Neural crest cell (in vitro differentiated cells): ENCODE results near the gene RAVER2. TPM values are rescaled to one million over a fixed set of nuclear protein-coding genes. Genes with fewer than 3 reads are reported as not detected.
"Not testable (repeated sequence)": the region's sequence is repeated elsewhere in the genome, so short reads cannot be mapped to it uniquely, and the experiment has no call there.

ENCODE experiments used
- DNase-seq: peaks from one replicate; pipeline ENCODE4 v3.0.0; 2021; ENCODE audit warnings: low read depth, mixed read lengths, low spot score
- H3K27ac Mint-ChIP-seq: one replicate; pipeline ENCODE4 v1.8.0; 2021; ENCODE audit warnings: mild to moderate bottlenecking, mixed read lengths; ENCODE audit not compliant: unreplicated experiment
- H3K27me3 Mint-ChIP-seq: 2 replicates; pipeline ENCODE4 v1.8.0; 2021; ENCODE audit warnings: low read depth, mild to moderate bottlenecking, mixed read lengths
- H3K36me3 Mint-ChIP-seq: 2 replicates; pipeline ENCODE4 v1.8.0; 2021; ENCODE audit warnings: low read depth, mild to moderate bottlenecking, mixed read lengths
- H3K4me1 Mint-ChIP-seq: 2 replicates; pipeline ENCODE4 v1.8.0; 2021; ENCODE audit warnings: mixed read lengths
- H3K4me3 Mint-ChIP-seq: one replicate; pipeline ENCODE4 v1.8.0; 2021; ENCODE audit warnings: mild to moderate bottlenecking, mixed read lengths
- H3K9me3 Mint-ChIP-seq: 2 replicates; pipeline ENCODE4 v1.8.0; 2021; ENCODE audit warnings: mixed read lengths
- CTCF ChIP-seq: fragments of 200-600 bp; sonication (generic); conservative IDR thresholded peaks from 2 replicates; pipeline ENCODE4 v1.5.0; 2021; ENCODE audit warnings: antibody characterized with exemption, mild to moderate bottlenecking
- total RNA-seq: library from RNA; stranded (reverse); gene quantifications from 2 replicates; pipeline ENCODE4 v1.2.1, GENCODE V29; 2021

RAVER2 gene
- total RNA-seq, 1 donor from 2014 or later = 27.8 TPM

- Mint-ChIP-seq H3K36me3 (peaks cover 52% of the 10 kb centered on the region), H3K9me3 (peaks cover 13% of the 10 kb centered on the region), H3K4me1 (no peaks in the 10 kb centered on the region), H3K4me3 (no peak overlapping the region), H3K27me3 (no peaks in the 10 kb centered on the region), H3K27ac (no peak overlapping the region)
- no peak for DNase-seq
- TF ChIP-seq CTCF = no peak
Measured at GRCh38 chr1:64775113-64775512, 30.2 kb downstream of the RAVER2 start.

DNA sequence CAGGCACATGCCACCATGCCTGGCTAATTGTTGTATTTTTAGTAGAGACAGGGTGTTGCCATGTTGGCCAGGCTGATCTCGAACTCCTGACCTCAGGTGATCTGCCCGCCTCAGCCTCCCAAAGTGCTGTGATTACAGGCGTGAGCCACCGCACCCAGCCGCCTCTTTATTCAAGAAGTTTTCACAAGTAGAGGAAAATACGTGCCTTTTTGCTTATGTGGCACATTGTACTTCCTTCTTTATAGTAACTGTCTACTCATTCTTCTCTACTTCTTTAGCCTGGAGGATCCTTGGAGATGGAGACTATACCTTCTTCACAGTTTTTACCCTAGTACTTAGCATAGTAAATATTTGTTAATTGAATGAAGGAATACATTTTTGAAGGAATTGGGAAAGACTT is 37.2 kb downstream of the RAVER2 start:
- not testable (repeated sequence) for DNase-seq, H3K4me3 Mint-ChIP-seq, H3K4me1 Mint-ChIP-seq, H3K27ac Mint-ChIP-seq, H3K9me3 Mint-ChIP-seq, H3K27me3 Mint-ChIP-seq
- peaks cover 41% of the 10 kb centered on the region for H3K36me3 Mint-ChIP-seq

DNA sequence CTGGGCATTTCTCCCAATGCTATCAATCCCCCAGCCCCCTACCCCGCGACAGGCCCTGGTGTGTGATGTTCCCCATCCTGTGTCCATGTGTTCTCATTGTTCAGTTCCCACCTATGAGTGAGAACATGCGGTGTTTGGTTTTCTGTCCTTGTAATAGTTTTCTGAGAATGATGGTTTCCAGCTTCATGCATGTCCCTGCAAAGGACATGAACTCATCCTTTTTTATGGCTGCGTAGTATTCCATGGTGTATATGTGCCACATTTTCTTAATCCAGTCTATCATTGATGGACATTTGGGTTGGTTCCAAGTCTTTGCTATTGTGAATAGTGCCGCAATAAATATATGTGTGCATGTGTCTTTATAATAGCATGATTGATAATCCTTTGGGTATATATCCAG is 38.0 kb downstream of the RAVER2 start:
- peaks cover 41% of the 10 kb centered on the region for H3K36me3 Mint-ChIP-seq
- H3K27me3 Mint-ChIP-seq, DNase-seq, H3K4me3 Mint-ChIP-seq, H3K27ac Mint-ChIP-seq, H3K4me1 Mint-ChIP-seq, H3K9me3 Mint-ChIP-seq: not testable (repeated sequence)

GRCh38 chr1:64790832-64791487 is 46.1 kb downstream of the RAVER2 start:
- Mint-ChIP-seq H3K9me3 (peaks cover 11% of the 10 kb centered on the region), H3K36me3 (peaks cover 44% of the 10 kb centered on the region), H3K4me1 (no peaks in the 10 kb centered on the region), H3K4me3 (no peak overlapping the region), H3K27ac (no peak overlapping the region), H3K27me3 (no peaks in the 10 kb centered on the region)
- no peak for TF ChIP-seq CTCF
- DNase-seq = no peak

GRCh38 chr1:64798872-64799271 is 54.0 kb downstream of the RAVER2 start:
- no peak for TF ChIP-seq CTCF
- Mint-ChIP-seq H3K4me3 (no peak overlapping the region), H3K27me3 (no peaks in the 10 kb centered on the region), H3K27ac (no peak overlapping the region), H3K9me3 (no peaks in the 10 kb centered on the region), H3K4me1 (no peaks in the 10 kb centered on the region), H3K36me3 (peaks cover 15% of the 10 kb centered on the region)
- DNase-seq = no peak

DNA sequence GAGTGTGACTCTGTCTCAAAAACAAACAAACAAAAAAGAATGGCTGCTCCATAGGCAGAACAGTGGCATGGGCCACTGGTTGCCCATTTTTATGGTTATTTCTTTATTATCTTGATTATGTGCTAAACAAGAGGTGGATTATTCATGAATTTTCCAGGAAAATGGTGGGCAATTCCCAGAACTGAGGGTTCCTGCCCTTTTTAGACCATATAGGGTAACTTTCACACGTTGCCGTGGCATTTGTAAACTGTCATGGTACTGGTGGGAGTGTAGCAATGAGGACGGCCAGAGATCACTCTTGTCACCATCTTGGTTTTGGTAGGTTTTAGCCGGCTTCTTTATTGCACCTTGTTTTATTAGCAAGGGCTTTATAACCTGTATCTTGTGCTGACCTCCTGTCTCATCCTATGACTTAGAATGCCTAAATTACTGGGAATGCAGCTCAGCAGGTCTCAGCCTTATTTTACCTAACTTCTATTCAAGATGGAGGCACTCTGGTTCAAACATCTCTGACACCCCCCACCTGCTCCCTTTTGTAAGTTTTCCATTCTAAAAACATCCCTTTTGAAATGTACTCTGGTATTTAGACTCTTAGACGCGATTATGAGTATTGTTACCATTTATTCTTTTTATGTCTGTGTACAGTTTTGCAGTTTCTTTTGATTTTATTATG is 57.1 kb downstream of the RAVER2 start:
- peaks cover 15% of the 10 kb centered on the region for H3K36me3 Mint-ChIP-seq
- H3K4me3 Mint-ChIP-seq = no peak overlapping the region
- no peak for DNase-seq
- no peaks in the 10 kb centered on the region for H3K27me3 Mint-ChIP-seq
- H3K4me1 Mint-ChIP-seq = no peaks in the 10 kb centered on the region
- H3K27ac Mint-ChIP-seq = no peak overlapping the region
- no peak for TF ChIP-seq CTCF
- no peaks in the 10 kb centered on the region for H3K9me3 Mint-ChIP-seq
